HepG2 (cell line): ENCODE data around the gene UBE3D. TPM values are rescaled to one million over a fixed set of nuclear protein-coding genes. Genes with fewer than 3 reads are reported as not detected.

Experiments
- TCF7L2 ChIP-seq: IDR thresholded peaks from 2 replicates; pipeline ENCODE4 v1.6.1; 2011; ENCODE audit warnings: mild to moderate bottlenecking, low read depth, low read length, moderate library complexity
- TFDP2 ChIP-seq: sonication (generic); formaldehyde crosslinking; IDR thresholded peaks from 2 replicates; pipeline ENCODE4 v1.4.0; 2020; ENCODE audit warnings: missing genetic modification reagents
- ZBTB40 ChIP-seq, 2 experiments: fragments of 450-650 bp in 1 of 2; sonication (generic) in 1 of 2; formaldehyde crosslinking in 1 of 2; IDR thresholded peaks; 2 replicates each; pipeline versions ENCODE4 v1.6.1 to v1.8.0; 2016 to 2022; ENCODE audit warnings: antibody characterized with exemption in 1 of 2, mild to moderate bottlenecking in 1 of 2, missing genetic modification reagents in 1 of 2
- ZNF292 ChIP-seq: sonication (generic); formaldehyde crosslinking; IDR thresholded peaks from 2 replicates; pipeline ENCODE4 v1.8.1; 2022; ENCODE audit warnings: mild to moderate bottlenecking, low read depth, missing genetic modification reagents, borderline replicate concordance
- ZNF629 ChIP-seq: sonication (generic); formaldehyde crosslinking; conservative IDR thresholded peaks from 2 replicates; pipeline ENCODE4 v1.5.0; 2020; ENCODE audit warnings: missing genetic modification reagents
- polyA plus RNA-seq, 8 experiments: library from polyadenylated mRNA; depleted of rRNA in 3 of 8; stranded (reverse) in 7 of 8; unstranded in 1 of 8; fragments of >200 nt; fragmentation: Illumina TruSeq in 4 of 8; extraction: Trizol in 4 of 8; gene quantifications; 2 replicates each; pipeline versions ENCODE4 v1.2.1 to v1.2.3, GENCODE V29; 2011 to 2016; ENCODE audit warnings: low read depth in 4 of 8, missing spikeins in 1 of 8, mixed read lengths in 1 of 8; ENCODE audit not compliant: insufficient read depth in 1 of 8
- total RNA-seq, 5 experiments: library from RNA; depleted of rRNA; stranded (reverse); fragments of >200 nt; fragmentation: Illumina TruSeq; extraction: Trizol; gene quantifications; 2 replicates each; pipeline ENCODE4 v1.2.3, GENCODE V29; 2016; ENCODE audit warnings: low read depth in 1 of 5

The UBE3D gene
- total and polyA plus RNA-seq, 2 of the 13 experiments (the other 11 are each of a cell fraction or from before 2014, with no cell fraction given): 5.1 to 11.4 TPM

GRCh38 chr6:83072726-83073125 lies 7.1 kb upstream of the UBE3D start (continued):
- TF ChIP-seq TFDP2 (CRISPR knock-in tag) (no peak), ZNF629 (no peak), ZNF292 (CRISPR knock-in tag) (no peak), ZBTB40 (IDR thresholded peaks at IDR 0.05) (no peak), ZBTB40 (CRISPR knock-in tag; IDR thresholded peaks at IDR 0.05) (no peak), TCF7L2 (no peak)
